OCI-LY7 (cell line): ENCODE measurements around the gene GNL3L. TPM values are rescaled to one million over a fixed set of nuclear protein-coding genes. Genes with fewer than 3 reads are reported as not detected.
"Not testable (repeated sequence)": the region's sequence is repeated elsewhere in the genome, so short reads cannot be mapped to it uniquely, and the experiment has no call there.

Experiments used
- BruUV-seq: library from RNA; stranded (reverse); fragments of 400-500 nt; replicated peaks from 2 replicates; lab custom pipeline; 2021; lab: Mats Ljungman, UMichigan
- CTCF ChIA-PET: fragments of 300-600 bp; sonication (Branson Sonifier 250); formaldehyde crosslinking; loops from one replicate; lab custom pipeline; 2022; ENCODE audit warnings: antibody characterized with exemption; ENCODE audit not compliant: unreplicated experiment; lab: Charles Lee
- POLR2A ChIA-PET: fragments of 300-600 bp; sonication (Branson Sonifier 250); formaldehyde crosslinking; loops from one replicate; lab custom pipeline; 2022; ENCODE audit warnings: antibody characterized with exemption; lab: Charles Lee
- DNase-seq: peaks from one replicate; pipeline ENCODE4 v3.0.0-alpha.2; 2015; ENCODE audit warnings: low spot score
- H2AFZ ChIP-seq: fragments of 200-600 bp; sonication (generic), shearing (Covaris generic); 2 replicates; pipeline ENCODE4 v1.6.1; 2014; ENCODE audit warnings: mild to moderate bottlenecking, antibody characterized with exemption, low read length, moderate library complexity
- H3K27ac ChIP-seq: fragments of 200-600 bp; sonication (generic); 2 replicates; pipeline ENCODE4 v1.5.1; 2014; ENCODE audit warnings: mixed run types, low read depth, mild to moderate bottlenecking, moderate library complexity, low read length, inconsistent platforms; ENCODE audit not compliant: poor library complexity, severe bottlenecking
- H3K36me3 ChIP-seq: fragments of 200-600 bp; sonication (generic); 2 replicates; pipeline ENCODE4 v1.6.1; 2014; ENCODE audit warnings: mild to moderate bottlenecking, antibody characterized with exemption, low read length, moderate library complexity, mixed read lengths; ENCODE audit not compliant: insufficient read depth
- H3K4me1 ChIP-seq: fragments of 200-600 bp; sonication (generic); 2 replicates; pipeline ENCODE4 v1.5.1; 2014; ENCODE audit warnings: mild to moderate bottlenecking, low read length; ENCODE audit not compliant: insufficient read depth, poor library complexity, severe bottlenecking
- H3K4me2 ChIP-seq: fragments of 200-600 bp; sonication (generic); 2 replicates; pipeline ENCODE4 v1.6.1; 2014; ENCODE audit warnings: mild to moderate bottlenecking, low read length
- H3K4me3 ChIP-seq: fragments of 200-600 bp; sonication (generic); 2 replicates; pipeline ENCODE4 v1.5.1; 2014; ENCODE audit warnings: mild to moderate bottlenecking, low read depth, low read length; ENCODE audit not compliant: poor library complexity, severe bottlenecking
- H3K79me2 ChIP-seq: fragments of 200-600 bp; sonication (generic); 2 replicates; pipeline ENCODE4 v1.6.1; 2016; ENCODE audit warnings: low read depth, mild to moderate bottlenecking, low read length, moderate library complexity, mixed read lengths; ENCODE audit not compliant: insufficient read depth
- H3K9me2 ChIP-seq: fragments of 200-600 bp; sonication (generic); 2 replicates; pipeline ENCODE4 v1.6.1; 2016; ENCODE audit warnings: mild to moderate bottlenecking, low read length, mixed read lengths; ENCODE audit not compliant: insufficient read depth
- H3K9me3 ChIP-seq: fragments of 200-600 bp; sonication (generic); 2 replicates; pipeline ENCODE4 v1.6.1; 2014; ENCODE audit warnings: mild to moderate bottlenecking, mixed run types, low read length, mixed read lengths
- H4K20me1 ChIP-seq: fragments of 200-600 bp; sonication (generic); 2 replicates; pipeline ENCODE4 v1.6.1; 2014; ENCODE audit warnings: mild to moderate bottlenecking, antibody characterized with exemption, low read length, moderate library complexity, mixed read lengths; ENCODE audit not compliant: insufficient read depth
- CTCF ChIP-seq: fragments of 200-600 bp; sonication (generic); conservative IDR thresholded peaks from 2 replicates; pipeline ENCODE4 v1.5.1; 2014; ENCODE audit warnings: mild to moderate bottlenecking, antibody characterized with exemption, low read length, moderate library complexity, mixed read lengths
- EZH2phosphoT487 ChIP-seq: fragments of 200-600 bp; sonication (generic); IDR thresholded peaks from 2 replicates; pipeline ENCODE4 v1.6.1; 2018; ENCODE audit warnings: low read depth, borderline replicate concordance, mild to moderate bottlenecking, mixed run types, antibody characterized with exemption, low read length, moderate library complexity, mixed read lengths
- intact Hi-C: fragments of 100-400 bp; cut with micrococcal nuclease; formaldehyde crosslinking; loops from one replicate; pipeline ENCODE4 v1.10.0; 2022; ENCODE audit not compliant: unreplicated experiment
- total RNA-seq, 2 experiments: library from RNA; depleted of rRNA in 1 of 2; stranded (reverse); fragments of >200 nt in 1 of 2; shearing (Covaris generic) in 1 of 2; gene quantifications; 2 replicates each; pipeline ENCODE4 v1.2.3, GENCODE V29; 2014 to 2022

Gene GNL3L
- total RNA-seq, 2 experiments from 2014 or later = 45.1 to 71.5 TPM

- H3K4me2 ChIP-seq = no peak overlapping the region
These were observed 21.8 kb downstream of the GNL3L start for GRCh38 chrX:54551801-54552200.

DNA sequence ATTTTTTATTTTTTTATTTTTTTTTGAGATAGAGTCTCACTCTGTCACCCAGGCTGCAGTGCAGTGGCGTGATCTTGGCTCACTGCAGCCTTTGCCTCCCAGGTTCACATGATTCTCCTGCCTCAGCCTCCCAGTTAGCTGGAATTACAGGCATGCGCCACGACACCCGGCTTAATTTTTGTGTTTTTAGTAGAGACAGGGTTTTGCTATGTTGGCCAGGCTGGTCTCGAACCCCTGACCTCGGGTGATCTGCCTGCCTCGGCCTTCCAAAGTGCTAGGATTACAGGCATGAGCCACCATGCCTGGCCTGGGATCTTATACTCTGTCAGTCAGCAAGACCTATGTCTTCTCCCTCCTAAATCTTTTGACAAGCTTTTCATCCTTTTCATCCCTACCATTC is 25.0 kb downstream of the GNL3L start:
- H3K9me2 ChIP-seq, CTCF ChIA-PET, H3K79me2 ChIP-seq, intact Hi-C loops, H4K20me1 ChIP-seq, H3K4me3 ChIP-seq, H3K4me1 ChIP-seq, H3K27ac ChIP-seq, BruUV-seq, DNase-seq, H2AFZ ChIP-seq, H3K9me3 ChIP-seq, H3K4me2 ChIP-seq: not testable (repeated sequence)
- H3K36me3 ChIP-seq = peaks cover 77% of the 10 kb centered on the region
- POLR2A ChIA-PET = interaction anchor here (0.7 kb wide), 1 partner anchor 620 kb away, joined by 7 read pairs; no protein-coding TSS in a partner anchor

More at GRCh38 chrX:54551801-54552200, 21.8 kb downstream of the GNL3L start:
- H3K27ac ChIP-seq = no peak overlapping the region
- H4K20me1 ChIP-seq = no peaks in the 10 kb centered on the region
- no peaks in the 10 kb centered on the region for H3K9me3 ChIP-seq
- no TSS peak for BruUV-seq
- ChIA-PET POLR2A (no interaction called here), CTCF (no interaction called here)
- no peaks in the 10 kb centered on the region for H3K4me1 ChIP-seq
- no peaks in the 10 kb centered on the region for H3K9me2 ChIP-seq
- H3K36me3 ChIP-seq = peaks cover 88% of the 10 kb centered on the region
- intact Hi-C loops = no loop called here
- TF ChIP-seq CTCF = no peak
- no peak for TF ChIP-seq EZH2phosphoT487
- H3K4me3 ChIP-seq = no peak overlapping the region
- DNase-seq = no peak
- no peak overlapping the region for H2AFZ ChIP-seq
- no peaks in the 10 kb centered on the region for H3K79me2 ChIP-seq

GRCh38 chrX:54560411-54560810 is 30.4 kb downstream of the GNL3L start:
- no TSS peak for BruUV-seq
- intact Hi-C loops = no loop called here
- Histone ChIP-seq H3K27ac (no peak overlapping the region), H3K79me2 (no peaks in the 10 kb centered on the region), H2AFZ (no peak overlapping the region), H3K4me1 (no peaks in the 10 kb centered on the region), H3K4me3 (no peak overlapping the region), H3K36me3 (peaks cover 65% of the 10 kb centered on the region), H3K9me3 (no peaks in the 10 kb centered on the region), H3K9me2 (no peaks in the 10 kb centered on the region), H4K20me1 (no peaks in the 10 kb centered on the region), H3K4me2 (no peak overlapping the region)
- no peak for DNase-seq
- ChIA-PET POLR2A (no interaction called here), CTCF (no interaction called here)
- no peak for TF ChIP-seq EZH2phosphoT487
- no peak for TF ChIP-seq CTCF
